Dorsolateral prefrontal cortex (tissue), 118 donors: Measurements from ENCODE around the gene MDM1. TPM values are rescaled to one million over a fixed set of nuclear protein-coding genes. Genes with fewer than 3 reads are reported as not detected.

ENCODE experiments used
- total RNA-seq, 120 experiments: library from RNA; stranded (reverse); gene quantifications; one replicate each; pipeline versions ENCODE4 v1.2.3 to v1.2.4, GENCODE V29; 2022

MDM1 gene
- total RNA-seq, 120 experiments from 2014 or later = 14.8 to 35.5 (median 23.6) TPM

Other genes starting within 250 kb of the MDM1 start
- under 1 TPM in 2 of 120 experiments, not detected in 118; 0.60 to 0.77 TPM for gene IFNG, start 172.6 kb downstream of the MDM1 start, total RNA-seq
- under 1 TPM in 1 of 120 experiments, not detected in 119; 0.60 TPM for gene IL26, start 106.6 kb downstream of the MDM1 start, total RNA-seq
- gene IL22, start 78.8 kb downstream of the MDM1 start, total RNA-seq = not detected